HepG2 (cell line): ENCODE data around the gene ADGRG1. TPM values are rescaled to one million over a fixed set of nuclear protein-coding genes. Genes with fewer than 3 reads are reported as not detected.
A peak's percentile ranks its signal among the peaks of the same experiment; 100 is the strongest.

ENCODE experiments used
- CAMTA2 ChIP-seq: sonication (generic); formaldehyde crosslinking; IDR thresholded peaks from 2 replicates; pipeline ENCODE4 v1.4.0; 2020; ENCODE audit warnings: mild to moderate bottlenecking, missing genetic modification reagents, borderline replicate concordance
- CEBPG ChIP-seq: IDR thresholded peaks from 2 replicates; pipeline ENCODE4 v1.6.1; 2016
- CREB1 ChIP-seq, 2 experiments: fragments of 450-650 bp in 1 of 2; IDR thresholded peaks; 2 replicates each; pipeline ENCODE4 v1.6.1; 2016 to 2017; ENCODE audit warnings: control low read depth in 1 of 2, mild to moderate bottlenecking in 1 of 2, missing compliant biosample characterization in 1 of 2, missing genetic modification characterization in 1 of 2
- ETV6 ChIP-seq: sonication (generic); formaldehyde crosslinking; conservative IDR thresholded peaks from 2 replicates; pipeline ENCODE4 v1.4.0; 2020; ENCODE audit warnings: missing genetic modification reagents
- GLI4 ChIP-seq: sonication (generic); formaldehyde crosslinking; IDR thresholded peaks from 2 replicates; pipeline ENCODE4 v1.5.1; 2020; ENCODE audit warnings: missing genetic modification reagents, mild to moderate bottlenecking, moderate library complexity, borderline replicate concordance
- GLMP ChIP-seq: sonication (generic); formaldehyde crosslinking; IDR thresholded peaks from 2 replicates; pipeline ENCODE4 v1.9.0; 2021; ENCODE audit warnings: missing genetic modification reagents, mild to moderate bottlenecking, borderline replicate concordance
- GTF3A ChIP-seq: sonication (generic); formaldehyde crosslinking; conservative IDR thresholded peaks from 2 replicates; pipeline ENCODE4 v1.4.0; 2020; ENCODE audit warnings: mild to moderate bottlenecking, missing genetic modification reagents
- MIXL1 ChIP-seq: IDR thresholded peaks from 2 replicates; pipeline ENCODE4 v1.6.1; 2016
- NFIC ChIP-seq: IDR thresholded peaks from 2 replicates; pipeline ENCODE4 v1.6.1; 2012; ENCODE audit warnings: mild to moderate bottlenecking, low read length, inconsistent platforms
- NR2F6 ChIP-seq, 2 experiments: IDR thresholded peaks; 2 replicates each; pipeline ENCODE4 v1.6.1; 2016; ENCODE audit warnings: antibody characterized with exemption in 1 of 2, mild to moderate bottlenecking in 1 of 2
- PRMT3 ChIP-seq: sonication (generic); formaldehyde crosslinking; IDR thresholded peaks from 2 replicates; pipeline ENCODE4 v1.8.1; 2022; ENCODE audit warnings: low read depth, mild to moderate bottlenecking, moderate library complexity, missing genetic modification reagents, borderline replicate concordance
- SP4 ChIP-seq: sonication (generic); formaldehyde crosslinking; IDR thresholded peaks from 2 replicates; pipeline ENCODE4 v1.8.1; 2023; ENCODE audit warnings: mild to moderate bottlenecking, missing genetic modification reagents
- TBL1XR1 ChIP-seq: fragments of 150-350 bp; IDR thresholded peaks from 2 replicates; pipeline ENCODE4 v1.6.1; 2014; ENCODE audit warnings: borderline replicate concordance, low read length; ENCODE audit not compliant: partially characterized antibody
- TRIM24 ChIP-seq: sonication (generic); formaldehyde crosslinking; IDR thresholded peaks from 2 replicates; pipeline ENCODE4 v1.8.0; 2022; ENCODE audit warnings: mild to moderate bottlenecking, missing genetic modification reagents
- ZBTB34 ChIP-seq: sonication (generic); formaldehyde crosslinking; IDR thresholded peaks from 2 replicates; pipeline ENCODE4 v1.8.0; 2022; ENCODE audit warnings: mild to moderate bottlenecking, missing genetic modification reagents
- ZNF513 ChIP-seq: sonication (generic); formaldehyde crosslinking; conservative IDR thresholded peaks from 2 replicates; pipeline ENCODE4 v1.5.0; 2020; ENCODE audit warnings: missing genetic modification reagents
- ZNF607 ChIP-seq: sonication (generic); formaldehyde crosslinking; IDR thresholded peaks from 2 replicates; pipeline ENCODE4 v1.5.1; 2020; ENCODE audit warnings: missing genetic modification reagents, mild to moderate bottlenecking, borderline replicate concordance
- polyA plus RNA-seq, 8 experiments: library from polyadenylated mRNA; depleted of rRNA in 3 of 8; stranded (reverse) in 7 of 8; unstranded in 1 of 8; fragments of >200 nt; fragmentation: Illumina TruSeq in 4 of 8; extraction: Trizol in 4 of 8; gene quantifications; 2 replicates each; pipeline versions ENCODE4 v1.2.1 to v1.2.3, GENCODE V29; 2011 to 2016; ENCODE audit warnings: low read depth in 4 of 8, missing spikeins in 1 of 8, mixed read lengths in 1 of 8; ENCODE audit not compliant: insufficient read depth in 1 of 8
- total RNA-seq, 5 experiments: library from RNA; depleted of rRNA; stranded (reverse); fragments of >200 nt; fragmentation: Illumina TruSeq; extraction: Trizol; gene quantifications; 2 replicates each; pipeline ENCODE4 v1.2.3, GENCODE V29; 2016; ENCODE audit warnings: low read depth in 1 of 5
- TF ChIP-seq, protein P1 (sequence below): sonication (generic); formaldehyde crosslinking; IDR thresholded peaks from 2 replicates; pipeline ENCODE4 v1.4.0; 2020; ENCODE audit warnings: missing genetic modification reagents
- TF ChIP-seq, protein P2 (sequence below): sonication (generic); formaldehyde crosslinking; IDR thresholded peaks from 2 replicates; pipeline ENCODE4 v1.5.0; 2020; ENCODE audit warnings: missing genetic modification reagents
- TF ChIP-seq, protein P3 (sequence below): sonication (generic); formaldehyde crosslinking; IDR thresholded peaks from 2 replicates; pipeline ENCODE4 v1.5.0; 2020; ENCODE audit warnings: missing genetic modification reagents

Gene ADGRG1
- total and polyA plus RNA-seq, 2 of the 13 experiments (the other 11 are each of a cell fraction or from before 2014, with no cell fraction given), result 2.7 to 5.9 TPM

DNA sequence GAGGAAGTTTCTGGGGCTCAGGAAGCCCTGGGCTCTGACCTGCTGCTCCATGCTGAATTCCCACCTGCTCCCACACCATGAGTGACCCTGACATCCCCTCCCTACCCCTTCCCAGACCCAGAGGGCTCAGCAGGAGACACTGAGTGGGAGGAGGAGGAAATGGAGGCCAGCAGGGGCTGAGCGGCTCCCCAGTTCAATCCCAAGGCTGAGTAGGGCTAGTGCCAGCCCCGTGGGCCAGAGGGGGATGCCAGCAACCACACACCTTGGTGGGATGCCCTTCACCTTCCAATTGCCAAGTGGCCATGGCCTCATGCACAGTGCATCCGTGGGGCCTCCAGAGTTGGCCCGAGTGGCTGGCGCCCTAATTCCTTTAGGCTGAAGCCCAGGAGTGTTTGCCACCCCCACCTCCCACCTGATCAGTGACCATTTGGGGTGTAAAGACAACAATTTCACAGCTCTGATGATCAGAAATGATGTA is 38.7 kb downstream of the ADGRG1 start (continued):
- TF ChIP-seq ZBTB34 (CRISPR knock-in tag) (0 out of 2 replicates have a peak, but pooled peaks have one; percentile 35), CREB1 (IDR thresholded peaks at IDR 0.05) (no peak), CREB1 (CRISPR knock-in tag; IDR thresholded peaks at IDR 0.05) (no peak; the same call in 1 of the 2 replicates), ETV6 (no peak), ZNF513 (CRISPR knock-in tag) (no peak), MIXL1 (no peak), ZNF607 (peak; percentile 45; the same call in 1 of the 2 replicates), TRIM24 (CRISPR knock-in tag) (no peak), CEBPG (CRISPR knock-in tag) (no peak), PRMT3 (no peak), NR2F6 (IDR thresholded peaks at IDR 0.05) (no peak), NR2F6 (CRISPR knock-in tag; IDR thresholded peaks at IDR 0.05) (no peak), GLMP (no peak), CAMTA2 (peak; percentile 91), NFIC (no peak), GLI4 (no peak), GTF3A (CRISPR knock-in tag) (no peak), TBL1XR1 (no peak), SP4 (no peak)
- TF ChIP-seq, protein P1, sequence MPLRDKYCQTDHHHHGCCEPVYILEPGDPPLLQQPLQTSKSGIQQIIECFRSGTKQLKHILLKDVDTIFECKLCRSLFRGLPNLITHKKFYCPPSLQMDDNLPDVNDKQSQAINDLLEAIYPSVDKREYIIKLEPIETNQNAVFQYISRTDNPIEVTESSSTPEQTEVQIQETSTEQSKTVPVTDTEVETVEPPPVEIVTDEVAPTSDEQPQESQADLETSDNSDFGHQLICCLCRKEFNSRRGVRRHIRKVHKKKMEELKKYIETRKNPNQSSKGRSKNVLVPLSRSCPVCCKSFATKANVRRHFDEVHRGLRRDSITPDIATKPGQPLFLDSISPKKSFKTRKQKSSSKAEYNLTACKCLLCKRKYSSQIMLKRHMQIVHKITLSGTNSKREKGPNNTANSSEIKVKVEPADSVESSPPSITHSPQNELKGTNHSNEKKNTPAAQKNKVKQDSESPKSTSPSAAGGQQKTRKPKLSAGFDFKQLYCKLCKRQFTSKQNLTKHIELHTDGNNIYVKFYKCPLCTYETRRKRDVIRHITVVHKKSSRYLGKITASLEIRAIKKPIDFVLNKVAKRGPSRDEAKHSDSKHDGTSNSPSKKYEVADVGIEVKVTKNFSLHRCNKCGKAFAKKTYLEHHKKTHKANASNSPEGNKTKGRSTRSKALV (CRISPR knock-in tag), result no peak
- TF ChIP-seq, protein P2, sequence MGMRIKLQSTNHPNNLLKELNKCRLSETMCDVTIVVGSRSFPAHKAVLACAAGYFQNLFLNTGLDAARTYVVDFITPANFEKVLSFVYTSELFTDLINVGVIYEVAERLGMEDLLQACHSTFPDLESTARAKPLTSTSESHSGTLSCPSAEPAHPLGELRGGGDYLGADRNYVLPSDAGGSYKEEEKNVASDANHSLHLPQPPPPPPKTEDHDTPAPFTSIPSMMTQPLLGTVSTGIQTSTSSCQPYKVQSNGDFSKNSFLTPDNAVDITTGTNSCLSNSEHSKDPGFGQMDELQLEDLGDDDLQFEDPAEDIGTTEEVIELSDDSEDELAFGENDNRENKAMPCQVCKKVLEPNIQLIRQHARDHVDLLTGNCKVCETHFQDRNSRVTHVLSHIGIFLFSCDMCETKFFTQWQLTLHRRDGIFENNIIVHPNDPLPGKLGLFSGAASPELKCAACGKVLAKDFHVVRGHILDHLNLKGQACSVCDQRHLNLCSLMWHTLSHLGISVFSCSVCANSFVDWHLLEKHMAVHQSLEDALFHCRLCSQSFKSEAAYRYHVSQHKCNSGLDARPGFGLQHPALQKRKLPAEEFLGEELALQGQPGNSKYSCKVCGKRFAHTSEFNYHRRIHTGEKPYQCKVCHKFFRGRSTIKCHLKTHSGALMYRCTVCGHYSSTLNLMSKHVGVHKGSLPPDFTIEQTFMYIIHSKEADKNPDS (CRISPR knock-in tag), result no peak
- TF ChIP-seq, protein P3, sequence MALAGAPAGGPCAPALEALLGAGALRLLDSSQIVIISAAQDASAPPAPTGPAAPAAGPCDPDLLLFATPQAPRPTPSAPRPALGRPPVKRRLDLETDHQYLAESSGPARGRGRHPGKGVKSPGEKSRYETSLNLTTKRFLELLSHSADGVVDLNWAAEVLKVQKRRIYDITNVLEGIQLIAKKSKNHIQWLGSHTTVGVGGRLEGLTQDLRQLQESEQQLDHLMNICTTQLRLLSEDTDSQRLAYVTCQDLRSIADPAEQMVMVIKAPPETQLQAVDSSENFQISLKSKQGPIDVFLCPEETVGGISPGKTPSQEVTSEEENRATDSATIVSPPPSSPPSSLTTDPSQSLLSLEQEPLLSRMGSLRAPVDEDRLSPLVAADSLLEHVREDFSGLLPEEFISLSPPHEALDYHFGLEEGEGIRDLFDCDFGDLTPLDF, result no peak
